ENCODE results near the gene APBB2.
"Not testable (repeated sequence)": the region's sequence is repeated elsewhere in the genome, so short reads cannot be mapped to it uniquely, and the experiment has no call there.

Gene APBB2

DNA sequence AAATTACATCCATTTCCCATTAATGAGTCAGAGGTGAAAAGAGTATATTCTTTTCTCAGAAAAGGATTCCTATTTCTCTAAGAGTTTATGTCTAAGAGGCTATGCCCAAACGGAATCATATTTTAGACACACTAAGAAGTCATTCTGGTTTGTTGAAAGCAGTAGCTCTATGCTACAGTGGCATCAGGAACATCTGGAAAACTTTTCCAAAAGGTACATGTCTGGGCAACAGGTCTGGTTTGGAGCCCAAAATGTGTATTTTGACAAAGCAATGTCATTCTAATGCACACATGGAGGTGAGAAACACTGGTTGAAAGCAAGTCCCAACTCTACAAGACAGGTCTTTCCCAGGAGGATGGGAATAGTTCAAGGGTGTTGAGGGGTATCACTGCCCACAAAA, 56.1 kb downstream of the APBB2 start:
- no peak for DNase-seq (ENCODE audit: low read depth, low spot score)

DNA sequence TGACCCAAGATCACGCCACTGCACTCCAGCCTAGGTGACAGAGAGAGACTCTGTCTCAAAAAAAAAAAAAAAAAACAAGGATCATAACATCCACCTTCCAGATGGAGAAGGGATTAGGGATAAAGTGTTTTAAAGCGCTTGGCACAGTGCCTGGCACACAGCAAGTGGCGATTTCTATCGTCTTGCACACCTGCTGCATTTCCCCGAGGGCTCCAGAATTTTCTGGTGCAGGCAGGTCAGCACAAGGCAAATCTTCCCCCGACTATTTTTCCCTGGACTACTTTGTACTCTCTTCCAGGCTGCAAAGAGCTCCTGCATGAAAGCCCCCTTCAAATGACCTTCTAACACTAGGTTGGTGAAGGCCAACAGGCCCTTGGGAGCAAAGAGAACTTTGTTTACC, 57.3 kb downstream of the APBB2 start:
- DNase-seq (ENCODE audit: low read depth, low spot score): no peak

DNA sequence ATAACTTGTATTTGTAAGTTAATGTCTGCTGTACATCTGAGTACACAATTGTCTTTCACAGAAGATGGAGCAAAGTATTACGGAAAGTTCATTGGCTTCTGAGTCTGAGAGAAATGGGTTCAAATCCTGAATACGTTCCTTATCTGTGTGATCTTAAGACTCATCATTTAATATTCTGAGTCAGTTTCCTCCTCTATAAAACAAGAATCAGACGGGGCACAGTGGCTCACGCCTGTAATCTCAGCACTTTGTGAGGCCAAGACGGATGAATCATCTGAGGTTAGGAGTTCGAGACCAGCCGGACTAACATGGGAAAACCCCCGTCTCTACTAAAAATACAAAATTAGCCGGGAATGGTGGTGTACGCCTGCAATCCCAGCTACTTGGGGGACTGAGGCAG, 57.8 kb downstream of the APBB2 start:
- DNase-seq (ENCODE audit: low read depth, low spot score): no peak

DNA sequence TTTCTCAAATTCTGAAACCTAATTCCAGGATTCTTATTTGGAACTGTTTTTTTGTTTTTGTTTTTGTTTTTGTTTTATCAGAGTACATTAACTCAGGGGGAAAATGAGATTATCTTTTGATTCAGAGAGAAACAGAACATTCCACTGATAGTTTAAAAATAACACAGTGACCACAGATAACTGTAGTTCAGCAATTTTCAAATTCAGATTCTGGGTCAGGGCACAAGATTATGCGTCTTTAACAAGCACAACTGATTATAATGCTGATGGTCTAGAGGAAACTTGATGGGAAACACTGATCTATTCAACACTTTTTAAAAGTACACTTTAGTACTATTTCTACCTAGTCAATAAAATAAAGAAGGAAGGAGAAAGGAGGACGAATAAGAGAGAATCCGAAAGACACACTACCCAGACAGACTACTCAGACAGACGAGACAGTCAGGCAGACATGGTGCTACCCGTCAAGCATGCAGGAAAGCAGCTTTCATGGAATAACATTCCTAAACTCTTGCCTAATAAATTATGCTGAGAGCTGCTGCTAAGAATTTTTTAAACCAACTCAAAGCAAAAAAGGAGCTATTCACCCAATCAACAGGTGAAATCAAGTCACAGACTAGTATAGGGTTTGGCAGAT, 59.0 kb downstream of the APBB2 start:
- no peak for DNase-seq (ENCODE audit: low read depth, low spot score)

DNA sequence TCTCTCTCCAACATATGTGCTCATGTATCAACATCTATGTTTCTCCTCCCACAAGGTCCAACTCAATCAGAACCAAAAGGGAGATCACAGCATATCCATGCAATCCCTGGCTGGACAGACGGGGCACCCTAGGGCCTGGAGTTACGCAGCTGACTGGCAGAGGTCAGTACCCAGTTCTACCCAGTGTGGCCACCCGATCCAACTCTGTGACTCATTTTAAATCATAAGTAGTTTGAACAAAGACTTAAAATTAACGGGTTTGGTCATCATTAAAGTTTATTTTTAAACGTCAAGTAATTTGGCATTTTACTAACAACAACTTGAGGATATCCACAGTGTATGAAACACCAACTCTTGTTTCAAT, 59.5 kb downstream of the APBB2 start:
- DNase-seq (ENCODE audit: low read depth, low spot score): no peak

DNA sequence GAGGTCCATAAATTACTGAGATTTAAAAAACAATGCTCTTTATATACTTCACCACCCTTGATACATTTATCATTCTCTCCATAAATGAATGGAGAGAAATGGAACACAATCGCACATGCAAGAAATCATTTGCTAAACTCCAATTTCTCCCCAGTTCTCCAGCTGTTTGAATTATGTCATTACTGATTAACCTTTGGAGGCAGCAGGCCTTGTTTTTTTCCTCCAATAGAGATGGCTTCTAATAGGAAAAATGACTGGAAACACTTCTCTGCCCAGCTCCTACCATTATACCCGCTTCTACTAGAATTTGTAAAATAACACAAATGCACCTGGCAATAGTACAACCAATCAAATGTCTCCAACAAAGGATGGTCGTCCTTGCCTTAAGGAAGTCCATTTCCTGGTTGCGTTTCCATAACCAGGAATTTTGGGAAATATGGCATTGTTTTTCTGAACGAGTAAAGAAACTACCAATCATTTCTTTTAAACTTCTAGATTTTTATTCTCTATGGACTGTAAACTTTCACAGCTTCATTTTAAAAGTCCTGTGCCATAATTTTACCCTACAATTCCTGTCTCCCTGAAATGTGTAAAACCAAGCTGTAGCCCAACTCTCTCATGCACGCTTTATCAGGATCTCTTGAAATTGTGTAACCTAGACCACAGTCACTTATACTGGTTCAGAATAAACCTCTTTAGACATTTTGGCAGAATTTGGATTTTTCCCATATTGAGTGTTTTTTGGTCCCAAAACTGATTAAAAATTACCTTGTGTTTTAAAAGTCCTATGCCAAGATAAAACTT, 60.1 kb downstream of the APBB2 start:
- DNase-seq (ENCODE audit: low read depth, low spot score): no peak

DNA sequence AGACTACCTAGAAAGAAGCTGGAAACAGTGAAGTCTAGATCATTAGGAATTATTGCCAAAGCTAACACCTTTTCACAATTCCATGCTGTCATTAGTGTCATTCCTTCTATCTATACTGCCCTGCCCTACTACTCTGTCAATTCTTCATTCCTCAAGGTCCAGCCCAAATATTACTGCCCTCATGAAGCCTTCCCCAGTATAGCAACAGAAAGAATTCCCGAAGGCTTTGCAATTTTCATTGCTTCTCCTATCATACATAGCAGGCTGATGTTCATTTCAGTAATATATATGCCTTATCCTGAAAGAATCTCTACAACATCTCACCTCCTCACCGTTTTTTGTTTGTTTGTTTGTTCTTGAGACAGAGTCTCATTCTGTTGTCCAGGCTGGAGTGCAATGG, 63.9 kb downstream of the APBB2 start:
- no peak for DNase-seq (ENCODE audit: low read depth, low spot score)

DNA sequence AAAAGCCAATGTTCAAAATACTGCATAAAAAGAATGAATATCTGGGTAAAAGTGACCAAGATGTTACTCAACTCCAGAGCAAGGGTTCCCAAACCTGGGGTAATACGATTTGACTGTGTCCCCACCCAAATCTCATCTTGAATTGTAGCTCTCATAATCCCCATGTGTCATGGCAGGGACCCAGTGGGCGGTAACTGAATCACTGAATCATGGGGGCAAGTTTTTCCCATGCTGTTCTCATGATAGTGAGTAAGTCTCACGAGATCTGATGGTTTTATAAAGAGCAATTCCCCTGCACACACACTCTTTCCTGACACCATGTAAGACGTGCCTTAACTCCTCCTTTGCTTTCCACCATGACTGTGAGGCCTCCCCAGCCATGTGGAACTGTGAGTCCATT, 64.8 kb downstream of the APBB2 start:
- DNase-seq (ENCODE audit: low read depth, low spot score): not testable (repeated sequence)

DNA sequence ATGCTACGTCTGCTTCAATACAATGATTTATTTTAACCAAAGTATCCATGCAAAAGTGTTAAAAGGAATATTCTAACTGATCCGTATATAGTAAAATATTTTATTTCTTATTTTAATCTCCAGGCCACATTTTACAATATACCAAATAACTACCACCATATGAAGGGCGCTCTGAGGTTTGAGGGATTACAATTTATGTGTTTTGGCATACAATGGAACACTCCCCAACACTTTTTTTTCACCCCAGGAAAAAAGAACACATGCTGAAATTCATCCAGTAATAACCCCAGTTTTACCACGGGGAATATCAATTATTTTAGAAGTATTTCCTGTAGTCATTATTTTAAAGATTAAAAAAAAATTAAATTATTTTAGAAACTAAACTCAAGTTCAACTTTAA, 65.4 kb downstream of the APBB2 start:
- no peak for DNase-seq (ENCODE audit: low read depth, low spot score)

DNA sequence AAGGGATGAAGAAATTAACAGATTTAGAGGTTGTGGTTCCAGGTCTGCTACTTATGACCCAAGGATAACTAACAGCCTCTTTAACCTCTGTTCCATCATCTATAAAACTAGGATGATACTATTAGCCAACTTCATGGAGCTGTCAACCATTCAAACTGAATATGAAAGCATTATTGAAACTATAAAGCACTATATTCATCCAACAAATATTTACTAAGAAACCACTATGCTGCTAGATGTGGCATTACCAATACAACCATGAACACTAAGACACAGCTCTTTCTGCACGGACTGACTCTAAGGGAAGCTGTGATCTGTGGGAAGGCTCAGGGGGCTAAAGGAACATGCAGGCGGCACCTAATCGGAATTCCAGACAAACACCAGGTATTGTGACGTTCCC, 66.0 kb downstream of the APBB2 start:
- DNase-seq (ENCODE audit: low read depth, low spot score): no peak

DNA sequence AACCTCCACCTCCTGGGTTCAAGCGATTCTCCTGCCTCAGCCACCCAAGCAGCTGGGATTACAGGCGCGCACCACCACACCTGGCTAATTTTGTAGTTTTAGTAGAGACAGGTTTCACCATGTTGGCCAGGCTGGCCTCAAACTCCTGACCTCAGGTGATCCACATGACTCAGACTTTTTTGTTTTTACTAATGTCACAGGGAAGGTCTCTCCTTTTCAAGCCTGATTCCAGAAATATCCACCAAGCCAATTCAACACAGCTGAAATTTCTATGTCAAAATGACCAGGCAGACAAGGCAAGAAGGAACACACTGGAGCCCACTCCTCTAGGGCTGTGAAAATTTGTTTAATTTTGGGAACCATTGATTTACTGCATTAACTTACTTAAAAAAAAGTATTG, 66.8 kb downstream of the APBB2 start:
- DNase-seq (ENCODE audit: low read depth, low spot score): not testable (repeated sequence)

DNA sequence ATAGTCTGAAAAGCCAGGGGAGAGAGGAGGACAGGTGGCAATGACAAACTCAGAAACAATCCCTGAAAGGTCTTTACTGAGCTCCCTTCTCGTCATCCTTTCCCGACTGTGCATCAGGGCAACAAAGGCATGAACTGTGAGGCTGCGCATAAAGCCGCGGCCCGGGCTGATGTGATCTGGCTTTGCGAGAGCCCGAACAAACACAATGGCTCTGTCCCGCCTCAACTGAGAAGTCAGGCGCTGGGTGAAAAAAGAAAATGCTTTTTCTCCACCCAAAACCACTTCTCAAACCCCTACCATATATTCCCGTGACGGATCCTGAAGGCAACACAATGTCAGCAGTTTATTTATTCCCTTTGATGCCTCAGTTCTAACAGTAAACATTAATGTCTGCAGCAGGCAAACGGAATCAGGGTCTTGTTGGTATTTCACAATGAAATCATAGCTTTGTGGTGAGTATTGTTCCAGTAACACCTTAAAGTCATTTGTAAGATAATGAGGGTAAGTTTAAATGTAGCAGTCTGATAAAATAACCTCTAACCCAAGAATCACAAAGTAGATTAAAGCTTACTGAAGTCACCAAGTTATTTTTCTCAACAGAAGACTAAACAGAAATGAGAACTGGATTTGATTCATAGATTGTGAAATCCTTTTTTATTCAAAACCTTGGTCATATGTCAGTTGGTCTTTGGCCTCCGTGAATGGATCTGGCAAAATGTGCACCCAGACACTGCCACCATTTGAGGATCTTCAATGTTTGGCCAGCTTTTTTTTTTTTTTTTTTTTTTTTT, 67.4 kb downstream of the APBB2 start:
- no peak for DNase-seq (ENCODE audit: low read depth, low spot score)

DNA sequence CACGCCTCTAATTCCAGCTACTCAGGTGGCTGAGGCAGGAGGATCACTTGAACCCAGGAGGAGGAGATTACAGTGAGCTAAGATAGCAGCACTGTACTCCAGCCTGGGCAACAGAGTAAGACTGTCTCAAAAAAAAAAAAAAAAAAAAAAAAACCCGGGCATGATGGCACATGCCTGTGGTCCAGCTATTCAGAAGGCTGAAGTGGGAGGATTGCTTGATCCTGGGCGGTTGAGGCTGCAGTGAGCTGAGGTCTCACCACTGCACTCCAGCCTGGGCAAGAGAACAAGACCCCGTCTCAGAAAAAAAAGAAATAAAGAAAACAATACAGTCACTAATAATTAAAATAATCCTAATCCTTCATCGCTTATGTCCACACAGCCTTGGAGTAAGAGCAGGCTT, 68.1 kb downstream of the APBB2 start:
- no peak for DNase-seq (ENCODE audit: low read depth, low spot score)

DNA sequence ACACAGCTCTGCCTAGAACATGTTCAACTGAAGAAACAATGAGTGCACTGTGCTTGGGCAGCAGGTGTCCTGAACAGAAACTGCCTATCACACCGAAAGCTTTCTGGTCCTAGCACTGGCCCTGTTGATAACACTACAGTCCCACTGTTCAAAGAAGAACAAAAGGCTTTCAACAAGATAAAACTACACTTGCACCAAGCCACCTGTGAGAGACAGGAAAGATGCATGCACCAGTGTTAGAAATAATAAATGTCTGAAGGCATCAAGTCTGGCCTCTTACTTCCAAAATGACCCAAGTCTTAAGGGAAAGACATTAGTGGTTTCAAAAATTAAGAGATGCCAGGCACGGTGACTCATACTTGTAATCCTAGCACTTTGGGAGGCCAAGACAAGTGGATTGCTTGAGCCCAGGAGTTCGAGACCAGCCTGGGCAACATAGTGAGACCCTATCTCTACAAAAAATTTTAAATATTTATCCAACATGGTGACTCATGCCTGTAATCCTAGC, 68.7 kb downstream of the APBB2 start:
- no peak for DNase-seq (ENCODE audit: low read depth, low spot score)

DNA sequence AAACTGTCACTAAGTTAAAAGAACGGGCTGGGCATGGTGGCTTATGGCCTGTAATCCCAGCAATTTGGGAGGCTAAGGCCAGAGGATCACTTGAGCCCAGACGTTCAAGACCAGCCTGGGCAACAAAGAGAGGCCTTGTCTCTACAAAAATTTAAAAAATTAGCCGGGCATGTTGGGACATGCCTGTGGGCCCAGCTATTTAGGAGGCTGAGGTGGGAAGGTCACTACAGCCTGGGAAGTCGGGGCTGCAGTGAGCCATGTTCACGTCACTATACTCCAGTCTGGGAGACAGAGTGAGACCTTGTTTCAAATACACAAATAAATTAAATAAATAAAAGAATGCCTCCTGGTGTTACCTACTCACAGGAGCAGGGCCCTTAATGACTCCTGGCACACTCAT, 69.5 kb downstream of the APBB2 start:
- no peak for DNase-seq (ENCODE audit: low read depth, low spot score)

DNA sequence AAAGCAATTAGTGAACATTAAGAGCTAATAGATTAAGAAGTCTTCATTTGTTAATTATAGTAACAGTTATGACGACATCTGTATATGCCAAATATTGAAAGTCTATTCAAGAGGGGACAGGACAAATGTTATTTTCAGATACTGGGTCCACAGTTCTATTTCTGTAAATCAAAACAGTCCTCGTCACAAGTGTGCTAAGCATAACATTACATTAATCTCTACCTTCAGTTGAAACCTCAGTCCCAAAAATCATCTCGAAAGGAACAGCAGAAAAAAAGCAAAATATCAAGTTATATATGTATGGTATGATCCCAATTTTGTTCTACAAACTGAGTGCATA, 70.3 kb downstream of the APBB2 start:
- no peak for DNase-seq (ENCODE audit: low read depth, low spot score)

DNA sequence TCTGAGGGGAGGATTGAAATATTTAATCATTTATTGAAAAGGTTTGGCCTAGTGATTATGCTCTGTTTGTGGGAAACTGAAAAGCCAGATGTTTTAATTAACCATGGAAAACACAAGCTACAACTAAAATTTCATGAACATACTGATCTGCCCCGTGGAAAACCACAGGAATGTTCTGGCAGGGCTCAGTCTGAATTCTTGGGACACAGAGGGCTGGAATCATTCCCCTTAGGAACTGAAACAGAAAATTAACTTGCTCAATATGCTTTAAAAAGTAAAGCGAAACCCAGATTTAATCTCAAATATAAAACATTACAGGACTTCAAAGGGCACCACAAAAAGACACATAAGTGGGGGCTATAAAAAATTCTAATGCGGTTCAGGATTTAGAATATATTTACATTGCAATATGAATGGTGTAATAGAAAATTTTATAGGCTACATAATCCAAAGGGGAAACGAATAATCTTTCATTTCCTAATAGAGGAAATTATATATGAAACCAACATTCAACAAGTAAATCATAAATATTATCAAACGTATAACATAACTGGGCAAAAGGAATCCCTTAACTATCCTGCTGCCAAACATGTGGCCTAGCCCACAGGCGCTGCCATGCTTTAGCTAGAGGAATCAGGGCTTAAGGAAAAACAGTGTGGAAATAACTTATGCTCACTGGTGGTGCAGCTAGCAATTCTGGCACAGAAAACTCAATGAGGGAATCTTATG, 70.9 kb downstream of the APBB2 start:
- DNase-seq (ENCODE audit: low read depth, low spot score): no peak

DNA sequence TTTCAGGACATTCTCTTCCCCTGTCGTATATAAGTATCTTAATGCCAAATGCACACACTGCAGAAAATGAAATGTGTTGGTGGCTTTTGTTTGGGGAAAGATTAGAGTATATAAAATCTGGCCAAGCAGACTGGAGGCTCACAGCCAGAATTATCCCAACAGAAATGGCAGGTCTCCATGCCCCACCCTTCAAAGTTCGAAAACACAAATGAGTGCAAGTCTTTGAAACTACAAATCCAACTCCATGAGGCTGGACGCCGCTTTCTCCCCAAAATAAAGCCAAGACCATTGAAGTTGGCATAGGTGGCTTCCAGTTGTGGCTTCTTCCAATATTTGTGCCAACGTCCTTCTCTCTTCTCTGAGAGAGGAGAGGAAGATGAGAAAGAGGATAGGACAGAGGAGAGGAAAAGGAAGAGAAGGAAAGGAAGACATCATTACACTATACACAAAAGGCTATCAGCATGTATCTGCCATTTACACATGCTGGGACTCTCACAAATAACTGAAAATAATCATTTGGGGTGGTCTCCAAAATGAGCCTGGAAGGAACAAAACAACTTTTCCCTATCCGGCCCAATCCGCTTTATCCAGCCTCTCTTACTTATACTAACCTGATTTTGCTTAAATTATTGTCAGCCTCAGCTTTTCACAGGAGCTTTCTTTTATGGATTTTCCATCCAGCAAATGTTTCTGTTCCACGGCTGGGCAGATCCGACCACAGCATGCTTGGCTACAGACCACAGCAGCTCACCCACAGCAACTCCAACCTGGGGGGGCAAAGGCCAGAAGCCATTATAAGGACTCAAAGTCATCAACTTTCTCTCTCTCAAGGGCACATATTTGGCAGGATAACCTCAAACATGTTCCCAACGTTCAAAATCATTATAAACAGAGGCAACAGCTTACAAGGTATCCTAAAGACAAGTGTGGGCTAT, 71.7 kb downstream of the APBB2 start:
- DNase-seq (ENCODE audit: low read depth, low spot score): no peak

DNA sequence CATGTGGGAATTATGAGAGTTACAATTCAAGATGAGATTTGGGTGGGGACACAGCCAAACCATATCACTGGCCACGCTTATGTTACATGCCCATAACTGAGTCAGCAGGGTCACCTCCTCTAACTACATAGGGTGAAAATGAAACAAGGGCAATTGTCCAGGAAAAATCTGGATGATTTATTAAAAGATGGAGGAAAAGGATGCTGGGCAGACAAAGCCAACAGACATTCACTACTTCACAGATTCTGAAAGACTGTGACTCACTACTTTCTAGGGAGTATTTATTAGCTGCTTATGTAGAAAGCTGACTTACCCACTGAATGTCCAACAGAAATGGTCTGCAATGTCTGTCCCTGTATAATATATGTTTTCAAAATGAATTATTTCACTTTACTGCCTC, 72.4 kb downstream of the APBB2 start:
- no peak for DNase-seq (ENCODE audit: low read depth, low spot score)

DNA sequence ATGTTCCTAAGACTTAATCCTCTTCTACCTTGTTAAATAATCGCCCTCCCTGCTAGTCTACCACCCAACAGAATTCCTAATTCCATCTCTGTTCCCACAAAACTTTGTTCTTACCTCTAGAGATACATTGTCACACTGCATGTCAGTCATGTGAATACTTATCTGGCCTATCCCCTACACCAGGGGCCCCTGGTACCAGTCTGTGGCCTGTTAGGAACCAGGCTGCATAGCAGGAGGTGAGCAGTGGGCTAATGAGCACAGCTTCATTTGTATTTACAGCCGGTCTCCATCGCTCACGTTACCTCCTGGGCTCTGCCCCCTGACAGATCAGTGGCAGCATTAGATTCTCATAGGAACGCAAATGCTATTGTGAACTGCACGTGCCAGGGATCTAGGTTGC, 73.9 kb downstream of the APBB2 start:
- DNase-seq (ENCODE audit: low read depth, low spot score): no peak

DNA sequence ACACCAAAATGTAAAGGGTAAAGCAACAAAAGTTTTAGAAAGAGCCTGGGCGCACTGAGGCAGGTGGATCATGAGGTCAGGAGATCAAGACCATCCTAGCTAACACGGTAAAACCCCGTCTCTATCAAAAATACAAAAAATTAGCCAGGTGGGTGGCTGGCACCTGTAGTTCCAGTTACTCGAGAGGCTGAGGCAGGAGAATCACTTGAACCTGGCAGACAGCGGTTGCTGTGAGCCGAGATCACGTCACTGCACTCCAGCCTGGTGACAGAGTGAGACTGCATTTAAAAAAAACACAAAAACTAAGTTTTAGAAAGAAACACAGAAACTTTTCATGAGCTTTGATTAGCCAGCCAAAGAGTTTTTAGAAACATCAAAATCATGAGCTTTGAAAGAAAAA, 76.5 kb downstream of the APBB2 start:
- DNase-seq (ENCODE audit: low read depth, low spot score): no peak

All from brain pericyte (primary cell).